ENCODE measurements around the gene ABCA6.

- TF ChIP-seq POLR2A (IDR thresholded peaks at IDR 0.05) (no peak), CTCF (IDR thresholded peaks at IDR 0.05) (no peak)
These were observed 22.5 kb upstream of the ABCA6 start for GRCh38 chr17:69164206-69164605.
